Ishikawa (cell line): ENCODE results near the gene SYCE1L.

ENCODE experiments used
- CEBPB ChIP-seq: IDR thresholded peaks from 2 replicates; pipeline ENCODE4 v1.6.1; 2012
- EGR1 ChIP-seq: IDR thresholded peaks from 2 replicates; pipeline ENCODE4 v1.6.1; 2012
- EP300 ChIP-seq: IDR thresholded peaks from 2 replicates; pipeline ENCODE4 v1.6.1; 2012; ENCODE audit warnings: borderline replicate concordance
- FOXM1 ChIP-seq: IDR thresholded peaks from 2 replicates; pipeline ENCODE4 v1.6.1; 2012; ENCODE audit warnings: low read depth, borderline replicate concordance
- RAD21 ChIP-seq: IDR thresholded peaks from 2 replicates; pipeline ENCODE4 v1.6.1; 2012; ENCODE audit warnings: low read depth
- TAF1 ChIP-seq: IDR thresholded peaks from 2 replicates; pipeline ENCODE4 v1.6.1; 2012; ENCODE audit warnings: low read depth, mild to moderate bottlenecking
- TEAD4 ChIP-seq: IDR thresholded peaks from 2 replicates; pipeline ENCODE4 v1.6.1; 2012
- YY1 ChIP-seq: IDR thresholded peaks from 2 replicates; pipeline ENCODE4 v1.6.1; 2012; ENCODE audit warnings: low read depth
- ZBTB7A ChIP-seq: IDR thresholded peaks from 2 replicates; pipeline ENCODE4 v1.6.1; 2012; ENCODE audit warnings: low read depth
- TF ChIP-seq, protein P1 (sequence below): IDR thresholded peaks from 2 replicates; pipeline ENCODE4 v1.6.1; 2012; ENCODE audit warnings: low read depth, mild to moderate bottlenecking
- TF ChIP-seq, protein P2 (sequence below): IDR thresholded peaks from 2 replicates; pipeline ENCODE4 v1.6.1; 2012

DNA sequence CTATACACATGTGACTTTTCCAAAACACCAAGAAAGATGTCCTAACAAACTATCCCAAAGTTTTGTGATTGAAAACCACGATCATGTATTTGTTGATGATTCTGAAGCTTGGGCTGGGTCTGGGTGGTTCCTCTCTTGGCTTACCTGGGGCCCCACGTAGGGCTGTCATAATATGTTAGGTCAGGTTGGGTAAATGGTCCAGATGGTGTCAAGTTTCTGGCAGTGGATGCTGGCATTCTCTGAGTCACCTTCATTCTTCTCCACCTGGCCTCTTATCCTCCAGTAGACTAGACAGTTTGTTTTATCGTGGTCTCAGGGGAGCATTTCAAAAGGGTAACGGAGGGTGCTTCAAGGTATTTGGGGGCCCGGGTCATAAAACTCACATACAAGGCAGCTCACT, 39.4 kb downstream of the SYCE1L start:
- peak; percentile 60; the same call in 1 of the 2 replicates for TF ChIP-seq EP300
- TF ChIP-seq CEBPB = no peak
- TF ChIP-seq, protein P1, sequence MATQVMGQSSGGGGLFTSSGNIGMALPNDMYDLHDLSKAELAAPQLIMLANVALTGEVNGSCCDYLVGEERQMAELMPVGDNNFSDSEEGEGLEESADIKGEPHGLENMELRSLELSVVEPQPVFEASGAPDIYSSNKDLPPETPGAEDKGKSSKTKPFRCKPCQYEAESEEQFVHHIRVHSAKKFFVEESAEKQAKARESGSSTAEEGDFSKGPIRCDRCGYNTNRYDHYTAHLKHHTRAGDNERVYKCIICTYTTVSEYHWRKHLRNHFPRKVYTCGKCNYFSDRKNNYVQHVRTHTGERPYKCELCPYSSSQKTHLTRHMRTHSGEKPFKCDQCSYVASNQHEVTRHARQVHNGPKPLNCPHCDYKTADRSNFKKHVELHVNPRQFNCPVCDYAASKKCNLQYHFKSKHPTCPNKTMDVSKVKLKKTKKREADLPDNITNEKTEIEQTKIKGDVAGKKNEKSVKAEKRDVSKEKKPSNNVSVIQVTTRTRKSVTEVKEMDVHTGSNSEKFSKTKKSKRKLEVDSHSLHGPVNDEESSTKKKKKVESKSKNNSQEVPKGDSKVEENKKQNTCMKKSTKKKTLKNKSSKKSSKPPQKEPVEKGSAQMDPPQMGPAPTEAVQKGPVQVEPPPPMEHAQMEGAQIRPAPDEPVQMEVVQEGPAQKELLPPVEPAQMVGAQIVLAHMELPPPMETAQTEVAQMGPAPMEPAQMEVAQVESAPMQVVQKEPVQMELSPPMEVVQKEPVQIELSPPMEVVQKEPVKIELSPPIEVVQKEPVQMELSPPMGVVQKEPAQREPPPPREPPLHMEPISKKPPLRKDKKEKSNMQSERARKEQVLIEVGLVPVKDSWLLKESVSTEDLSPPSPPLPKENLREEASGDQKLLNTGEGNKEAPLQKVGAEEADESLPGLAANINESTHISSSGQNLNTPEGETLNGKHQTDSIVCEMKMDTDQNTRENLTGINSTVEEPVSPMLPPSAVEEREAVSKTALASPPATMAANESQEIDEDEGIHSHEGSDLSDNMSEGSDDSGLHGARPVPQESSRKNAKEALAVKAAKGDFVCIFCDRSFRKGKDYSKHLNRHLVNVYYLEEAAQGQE = no peak
- TF ChIP-seq, protein P2, sequence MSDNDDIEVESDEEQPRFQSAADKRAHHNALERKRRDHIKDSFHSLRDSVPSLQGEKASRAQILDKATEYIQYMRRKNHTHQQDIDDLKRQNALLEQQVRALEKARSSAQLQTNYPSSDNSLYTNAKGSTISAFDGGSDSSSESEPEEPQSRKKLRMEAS = no peak
- no peak for TF ChIP-seq RAD21
- no peak for TF ChIP-seq TAF1
- TF ChIP-seq FOXM1 = no peak
- TF ChIP-seq ZBTB7A = no peak
- no peak for TF ChIP-seq YY1
- peak; percentile 43 for TF ChIP-seq TEAD4
- TF ChIP-seq EGR1 = no peak
